Thoracic aorta (tissue), 2 donors: Measurements from ENCODE around the gene CCNL2. TPM values are rescaled to one million over a fixed set of nuclear protein-coding genes. Genes with fewer than 3 reads are reported as not detected.

Experiments
- ATAC-seq: fragments of 150-250 bp; one replicate; pipeline ENCODE4 v1.8.0; 2017; ENCODE audit warnings: low read depth; ENCODE audit not compliant: insufficient number of reproducible peaks, low FRiP score
- DNase-seq: peaks from one replicate; pipeline ENCODE4 v3.0.0-alpha.2; 2020; ENCODE audit warnings: low spot score
- H3K27ac ChIP-seq, 2 donors: fragments of 200-600 bp; sonication (generic); 1 replicate in 1 of 2; 2 replicates in 1 of 2; pipeline ENCODE4 v1.5.1; 2016; ENCODE audit warnings: mild to moderate bottlenecking in 2 of 2, moderate library complexity in 2 of 2
- H3K27me3 ChIP-seq: fragments of 200-600 bp; sonication (generic); replicated peaks from 2 replicates; pipeline ENCODE4 v1.6.0; 2016; ENCODE audit warnings: mild to moderate bottlenecking; ENCODE audit not compliant: insufficient read depth
- H3K36me3 ChIP-seq: fragments of 200-600 bp; sonication (generic); one replicate; pipeline ENCODE4 v1.5.1; 2016
- H3K4me1 ChIP-seq, 2 donors: fragments of 200-600 bp; sonication (generic); 1 replicate in 1 of 2; 2 replicates in 1 of 2; pipeline versions ENCODE4 v1.5.1 to v1.6.0; 2016; ENCODE audit warnings: low read depth in 2 of 2, mild to moderate bottlenecking in 1 of 2; ENCODE audit not compliant: control insufficient read depth in 1 of 2
- H3K4me3 ChIP-seq: fragments of 200-600 bp; sonication (generic); 2 replicates; pipeline ENCODE4 v1.5.1; 2016; ENCODE audit warnings: mild to moderate bottlenecking
- H3K9me3 ChIP-seq: fragments of 200-600 bp; sonication (generic); 2 replicates; pipeline ENCODE4 v1.5.1; 2016
- CTCF ChIP-seq: fragments of 200-600 bp; sonication (generic); IDR thresholded peaks from one replicate; pipeline ENCODE4 v1.5.1; 2019; ENCODE audit warnings: antibody characterized with exemption
- total RNA-seq, 2 donors: library from RNA; depleted of rRNA; stranded (reverse); fragments of >200 nt; gene quantifications; one replicate each; pipeline versions ENCODE4 v1.1.0 to v1.2.3, GENCODE V29; 2016

The CCNL2 gene
- total RNA-seq, 2 donors from 2014 or later: 214 to 313 TPM

DNA sequence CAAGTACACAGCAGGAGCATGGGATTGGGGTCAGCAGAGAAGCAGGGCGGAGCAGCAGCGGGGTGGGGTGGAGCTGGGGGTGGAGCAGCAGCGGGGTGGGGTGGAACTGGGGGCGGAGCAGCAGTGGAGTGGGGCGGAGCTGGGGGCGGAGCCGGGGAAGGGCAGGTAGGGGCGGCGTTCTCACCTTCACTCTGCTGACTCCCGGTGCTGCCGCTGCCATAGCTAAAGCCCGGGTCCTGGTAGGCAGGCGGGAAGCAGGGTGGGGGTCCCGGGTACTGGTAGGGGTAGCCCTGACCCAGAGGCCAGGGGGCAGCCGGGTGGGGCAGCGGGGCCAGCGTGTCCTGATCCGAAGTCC, 61.4 kb downstream of the CCNL2 start:
- no peaks in the 10 kb centered on the region for H3K9me3 ChIP-seq
- TF ChIP-seq CTCF: no peak
- no peak overlapping the region for H3K4me3 ChIP-seq
- no peaks in the 10 kb centered on the region for H3K27me3 ChIP-seq
- no peaks in the 10 kb centered on the region for H3K4me1 ChIP-seq
- ATAC-seq: no peak
- DNase-seq: no peak
- no peak overlapping the region for H3K27ac ChIP-seq
- peaks cover 10% of the 10 kb centered on the region for H3K36me3 ChIP-seq

DNA sequence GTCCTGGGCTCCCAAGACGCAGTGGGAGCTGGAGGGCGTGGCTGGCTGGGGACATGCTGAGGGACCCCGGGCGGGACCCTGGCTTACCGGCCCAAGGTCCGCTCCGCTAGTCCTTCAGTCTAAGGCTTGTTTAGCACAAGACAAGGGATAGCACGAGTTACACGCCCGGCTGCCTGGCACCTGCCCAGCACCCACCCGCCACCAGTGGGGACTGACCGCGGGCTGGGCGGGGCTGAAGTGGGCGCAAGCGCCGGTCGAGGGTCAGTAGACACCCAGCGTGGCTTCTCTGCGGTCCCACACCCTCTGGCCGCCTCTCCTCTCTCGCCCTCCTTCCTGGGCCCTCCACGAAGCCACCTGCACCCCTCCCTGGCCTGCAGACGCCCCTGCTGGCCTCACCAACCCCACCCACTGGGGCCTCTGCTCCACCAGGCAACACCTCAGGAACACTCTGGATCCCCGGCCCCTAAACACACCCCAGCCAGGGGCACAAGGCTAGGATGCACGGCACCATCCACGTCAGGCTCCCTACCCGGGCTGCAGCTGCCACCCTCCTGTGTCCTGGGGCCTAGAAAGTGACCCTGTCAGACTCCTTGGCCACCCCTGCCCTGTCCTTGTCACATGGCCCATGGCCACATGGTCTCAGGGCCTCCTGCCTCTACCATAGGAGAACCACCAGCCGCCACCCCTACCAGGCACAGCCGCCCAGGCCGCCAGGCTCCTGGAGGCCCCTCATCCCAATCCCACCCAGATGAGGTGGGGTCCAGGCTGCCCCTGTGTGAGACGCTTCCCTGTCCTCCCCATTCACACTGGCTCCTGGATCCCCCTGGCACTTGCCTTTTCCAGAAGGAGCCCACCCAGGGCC, 62.0 kb downstream of the CCNL2 start:
- H3K9me3 ChIP-seq: no peaks in the 10 kb centered on the region
- H3K27me3 ChIP-seq: no peaks in the 10 kb centered on the region
- H3K4me1 ChIP-seq: no peaks in the 10 kb centered on the region
- H3K36me3 ChIP-seq: peaks cover 10% of the 10 kb centered on the region
- no peak for TF ChIP-seq CTCF
- no peak overlapping the region for H3K27ac ChIP-seq
- H3K4me3 ChIP-seq: no peak overlapping the region
- DNase-seq: no peak
- ATAC-seq: no peak

DNA sequence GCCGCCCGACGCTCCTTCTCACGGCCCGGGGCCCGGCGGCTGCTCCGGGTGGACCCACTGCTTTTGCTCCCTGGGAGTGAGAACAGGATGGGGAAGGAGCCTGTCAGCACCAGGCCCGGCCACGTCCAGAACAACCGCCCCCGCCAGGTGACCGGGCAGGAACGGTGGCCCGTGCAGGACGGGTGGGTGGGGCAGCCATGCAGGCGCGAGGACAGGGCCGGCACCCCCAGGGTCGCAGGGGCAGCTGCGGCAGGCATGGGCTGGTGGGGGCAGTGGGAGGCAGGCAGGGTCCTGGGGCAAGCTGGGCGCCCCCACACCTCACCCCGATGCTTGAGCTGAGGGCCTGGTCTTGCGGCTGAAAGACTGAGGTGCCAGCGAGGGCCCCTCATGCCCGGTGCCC, 62.7 kb downstream of the CCNL2 start:
- ATAC-seq (no peak), DNase-seq (no peak)
- Histone ChIP-seq H3K27ac (no peak overlapping the region), H3K9me3 (no peaks in the 10 kb centered on the region), H3K27me3 (no peaks in the 10 kb centered on the region), H3K4me3 (no peak overlapping the region), H3K4me1 (no peaks in the 10 kb centered on the region), H3K36me3 (peaks cover 10% of the 10 kb centered on the region)
- no peak for TF ChIP-seq CTCF

DNA sequence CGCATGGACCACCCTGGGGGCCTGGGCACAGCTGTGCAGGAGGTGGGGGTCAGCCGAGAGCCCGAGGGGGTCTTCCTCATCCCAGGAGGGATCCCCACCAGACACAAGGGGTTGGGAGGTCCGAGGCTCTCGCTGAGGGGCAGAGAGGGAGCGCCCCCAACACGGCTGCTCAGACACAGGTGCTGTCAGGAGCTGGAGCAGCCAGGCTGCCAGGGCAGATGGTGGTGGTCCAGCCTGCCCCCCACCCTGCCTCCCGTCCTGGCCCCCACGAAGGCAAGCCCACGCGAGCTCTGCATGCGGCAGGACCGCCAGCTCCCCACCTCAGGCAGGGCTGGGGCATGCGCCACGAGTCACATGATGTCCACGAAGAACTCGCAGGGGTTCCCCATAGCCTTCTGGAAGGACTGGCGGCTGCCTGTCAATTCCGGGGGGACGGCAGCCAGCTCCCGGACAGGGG, 63.3 kb downstream of the CCNL2 start:
- Histone ChIP-seq H3K4me3 (no peak overlapping the region), H3K36me3 (peaks cover 10% of the 10 kb centered on the region), H3K27ac (no peak overlapping the region), H3K27me3 (no peaks in the 10 kb centered on the region), H3K4me1 (no peaks in the 10 kb centered on the region), H3K9me3 (no peaks in the 10 kb centered on the region)
- no peak for TF ChIP-seq CTCF
- no peak for ATAC-seq
- no peak for DNase-seq

Other genes with a start within 250 kb of the CCNL2 start
- not detected for gene TTLL10, start 225.5 kb downstream of the CCNL2 start, total RNA-seq
- 1 to 10 TPM in 1 of 2 donors, not detected in 1; 1.3 TPM for gene TNFRSF18, start 192.7 kb downstream of the CCNL2 start, total RNA-seq
- gene TNFRSF4, start 185.2 kb downstream of the CCNL2 start, total RNA-seq: 1 to 10 TPM in 1 of 2 donors, not detected in 1; 1.8 TPM
- gene SDF4, start 167.3 kb downstream of the CCNL2 start, total RNA-seq: 100 to 1,000 TPM; 157 to 230 TPM
- 10 to 100 TPM; 15.5 to 25.3 TPM for gene B3GALT6, start 167.1 kb downstream of the CCNL2 start, total RNA-seq
- gene C1QTNF12, start 152.6 kb downstream of the CCNL2 start, total RNA-seq: 10 to 100 TPM in 1 of 2 donors, 1 to 10 TPM in 1; 2.9 to 12.5 TPM
- 10 to 100 TPM; 43.5 to 57.7 TPM for gene UBE2J2, start 125.5 kb downstream of the CCNL2 start, total RNA-seq
- 10 to 100 TPM in 1 of 2 donors, 1 to 10 TPM in 1; 1.8 to 10.3 TPM for gene SCNN1D, start 118.9 kb downstream of the CCNL2 start, total RNA-seq
- gene ACAP3, start 91.4 kb downstream of the CCNL2 start, total RNA-seq: 100 to 1,000 TPM in 1 of 2 donors, 10 to 100 TPM in 1; 41.6 to 121 TPM
- gene PUSL1, start 90.7 kb downstream of the CCNL2 start, total RNA-seq: 10 to 100 TPM; 22.1 to 22.6 TPM
- 100 to 1,000 TPM; 192 to 195 TPM for gene INTS11, start 74.7 kb downstream of the CCNL2 start, total RNA-seq
- gene CPTP, start 74.5 kb downstream of the CCNL2 start, total RNA-seq: 10 to 100 TPM; 16.4 to 26.3 TPM
- under 1 TPM in 1 of 2 donors, not detected in 1; 0.14 TPM for gene TAS1R3, start 68.1 kb downstream of the CCNL2 start, total RNA-seq
- gene DVL1, start 49.9 kb downstream of the CCNL2 start, total RNA-seq: 100 to 1,000 TPM in 1 of 2 donors, 10 to 100 TPM in 1; 66.2 to 101 TPM
- gene MXRA8, start 40.8 kb downstream of the CCNL2 start, total RNA-seq: 100 to 1,000 TPM; 239 to 326 TPM
- 10 to 100 TPM; 43.5 to 94.5 TPM for gene AURKAIP1, start 24.1 kb downstream of the CCNL2 start, total RNA-seq
- gene MRPL20, start 8.0 kb upstream of the CCNL2 start, total RNA-seq: 100 to 1,000 TPM in 1 of 2 donors, 10 to 100 TPM in 1; 96.9 to 121 TPM
- gene ANKRD65, start 21.9 kb upstream of the CCNL2 start, total RNA-seq: under 1 TPM in 1 of 2 donors, not detected in 1; 0.68 TPM
- 10 to 100 TPM; 21.7 to 23.6 TPM for gene VWA1, start 36.4 kb upstream of the CCNL2 start, total RNA-seq
- under 1 TPM in 1 of 2 donors, not detected in 1; 0.27 TPM for gene ATAD3C, start 50.4 kb upstream of the CCNL2 start, total RNA-seq
- gene ATAD3B, start 72.4 kb upstream of the CCNL2 start, total RNA-seq: 10 to 100 TPM; 15.4 to 30.9 TPM
- 10 to 100 TPM; 16.7 to 17.6 TPM for gene ATAD3A, start 112.8 kb upstream of the CCNL2 start, total RNA-seq
- 10 to 100 TPM; 11.1 TPM for gene TMEM240, start 141.3 kb upstream of the CCNL2 start, total RNA-seq
- 10 to 100 TPM; 80.4 to 90.2 TPM for gene SSU72, start 175.5 kb upstream of the CCNL2 start, total RNA-seq
- 1 to 10 TPM in 1 of 2 donors, under 1 TPM in 1; 0.54 to 2.7 TPM for gene FNDC10, start 200.8 kb upstream of the CCNL2 start, total RNA-seq
- gene MIB2, start 216.2 kb upstream of the CCNL2 start, total RNA-seq: 100 to 1,000 TPM in 1 of 2 donors, 10 to 100 TPM in 1; 48.6 to 102 TPM
- gene MMP23B, start 232.8 kb upstream of the CCNL2 start, total RNA-seq: 100 to 1,000 TPM in 1 of 2 donors, 10 to 100 TPM in 1; 87.2 to 201 TPM